Upper lobe of right lung (tissue), 1 donor: ENCODE data around the gene CHST11. TPM values are rescaled to one million over a fixed set of nuclear protein-coding genes. Genes with fewer than 3 reads are reported as not detected.
A peak's percentile ranks its signal among the peaks of the same experiment; 100 is the strongest.

Experiments
- ATAC-seq: fragments of 200-7000 bp; cut with Tn5 transposase; one replicate; pipeline ENCODE4 v1.9.1; 2020; ENCODE audit warnings: mild to moderate bottlenecking, moderate library complexity
- DNase-seq: peaks from one replicate; pipeline ENCODE4 v3.0.0-alpha.2; 2020
- H3K27ac ChIP-seq: fragments of 200-600 bp; one replicate; pipeline ENCODE4 v1.8.0; 2022
- H3K27me3 ChIP-seq: fragments of 200-600 bp; one replicate; pipeline ENCODE4 v1.8.0; 2022; ENCODE audit warnings: mild to moderate bottlenecking
- H3K36me3 ChIP-seq: fragments of 200-600 bp; one replicate; pipeline ENCODE4 v1.8.0; 2022
- H3K4me1 ChIP-seq: fragments of 200-600 bp; one replicate; pipeline ENCODE4 v1.8.0; 2022
- H3K4me3 ChIP-seq: fragments of 200-600 bp; one replicate; pipeline ENCODE4 v1.8.0; 2022; ENCODE audit warnings: mild to moderate bottlenecking
- H3K9me3 ChIP-seq: fragments of 200-600 bp; one replicate; pipeline ENCODE4 v1.8.0; 2022
- intact Hi-C: fragments of 100-400 bp; cut with DNase I; formaldehyde crosslinking; loops from one replicate; pipeline ENCODE4 v1.11.0; 2022
- total RNA-seq: library from RNA; stranded (reverse); fragmentation: NEBNext Ultra II Directional; extraction: Animal tissue kit (Norgen Biotek cat#: 25700); gene quantifications from one replicate; pipeline ENCODE4 v1.2.1, GENCODE V29; 2021
- TF ChIP-seq, protein P1 (sequence below): fragments of 200-600 bp; IDR thresholded peaks from one replicate; pipeline ENCODE4 v1.8.0; 2022; ENCODE audit warnings: antibody characterized with exemption
- donor health status: DM: no; HTN: yes; CAD: no; lungs with severe emphysema.

The CHST11 gene
- total RNA-seq, 1 donor from 2014 or later: 56.6 TPM

DNA sequence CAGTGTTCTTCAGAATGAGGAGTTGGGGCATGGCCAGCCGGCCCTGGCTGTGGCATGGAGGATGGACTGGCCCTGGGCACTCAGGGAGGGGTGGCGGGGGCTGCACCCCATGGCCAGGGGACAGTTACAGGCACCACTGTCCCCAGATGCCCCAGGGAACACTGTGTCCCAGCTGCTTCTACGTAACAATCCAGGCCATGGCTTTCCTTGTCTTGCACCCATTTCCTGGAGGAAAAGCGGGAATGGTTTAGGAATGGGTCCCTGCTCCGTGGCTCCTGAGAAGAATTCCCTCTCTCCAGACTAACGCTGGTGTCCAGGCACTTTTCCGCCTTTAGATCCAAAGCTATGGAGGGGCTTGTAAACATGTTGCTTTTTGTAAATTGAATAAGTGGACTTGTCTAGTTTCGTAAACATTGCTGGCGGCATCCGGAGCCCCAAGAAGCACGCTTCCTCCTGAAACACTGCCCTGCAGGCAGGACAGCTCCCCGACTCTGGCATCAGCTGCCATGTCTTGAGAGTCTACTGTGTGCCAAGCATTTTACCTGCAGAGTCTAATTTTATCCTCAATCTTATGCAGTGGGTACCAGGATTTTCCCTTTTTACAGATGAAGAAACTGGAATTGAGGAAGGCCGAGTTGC lies 263.1 kb downstream of the CHST11 start:
- H3K27me3 ChIP-seq: no peaks in the 10 kb centered on the region
- peak overlapping the region; percentile 80 for H3K27ac ChIP-seq
- H3K9me3 ChIP-seq: no peaks in the 10 kb centered on the region
- peak; percentile 2 for ATAC-seq
- DNase-seq: no peak
- H3K4me1 ChIP-seq: peaks cover 29% of the 10 kb centered on the region
- H3K36me3 ChIP-seq: no peaks in the 10 kb centered on the region
- intact Hi-C loops: no loop called here
- TF ChIP-seq, protein P1, sequence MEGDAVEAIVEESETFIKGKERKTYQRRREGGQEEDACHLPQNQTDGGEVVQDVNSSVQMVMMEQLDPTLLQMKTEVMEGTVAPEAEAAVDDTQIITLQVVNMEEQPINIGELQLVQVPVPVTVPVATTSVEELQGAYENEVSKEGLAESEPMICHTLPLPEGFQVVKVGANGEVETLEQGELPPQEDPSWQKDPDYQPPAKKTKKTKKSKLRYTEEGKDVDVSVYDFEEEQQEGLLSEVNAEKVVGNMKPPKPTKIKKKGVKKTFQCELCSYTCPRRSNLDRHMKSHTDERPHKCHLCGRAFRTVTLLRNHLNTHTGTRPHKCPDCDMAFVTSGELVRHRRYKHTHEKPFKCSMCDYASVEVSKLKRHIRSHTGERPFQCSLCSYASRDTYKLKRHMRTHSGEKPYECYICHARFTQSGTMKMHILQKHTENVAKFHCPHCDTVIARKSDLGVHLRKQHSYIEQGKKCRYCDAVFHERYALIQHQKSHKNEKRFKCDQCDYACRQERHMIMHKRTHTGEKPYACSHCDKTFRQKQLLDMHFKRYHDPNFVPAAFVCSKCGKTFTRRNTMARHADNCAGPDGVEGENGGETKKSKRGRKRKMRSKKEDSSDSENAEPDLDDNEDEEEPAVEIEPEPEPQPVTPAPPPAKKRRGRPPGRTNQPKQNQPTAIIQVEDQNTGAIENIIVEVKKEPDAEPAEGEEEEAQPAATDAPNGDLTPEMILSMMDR: no peak
- H3K4me3 ChIP-seq: peak overlapping the region; percentile 36

DNA sequence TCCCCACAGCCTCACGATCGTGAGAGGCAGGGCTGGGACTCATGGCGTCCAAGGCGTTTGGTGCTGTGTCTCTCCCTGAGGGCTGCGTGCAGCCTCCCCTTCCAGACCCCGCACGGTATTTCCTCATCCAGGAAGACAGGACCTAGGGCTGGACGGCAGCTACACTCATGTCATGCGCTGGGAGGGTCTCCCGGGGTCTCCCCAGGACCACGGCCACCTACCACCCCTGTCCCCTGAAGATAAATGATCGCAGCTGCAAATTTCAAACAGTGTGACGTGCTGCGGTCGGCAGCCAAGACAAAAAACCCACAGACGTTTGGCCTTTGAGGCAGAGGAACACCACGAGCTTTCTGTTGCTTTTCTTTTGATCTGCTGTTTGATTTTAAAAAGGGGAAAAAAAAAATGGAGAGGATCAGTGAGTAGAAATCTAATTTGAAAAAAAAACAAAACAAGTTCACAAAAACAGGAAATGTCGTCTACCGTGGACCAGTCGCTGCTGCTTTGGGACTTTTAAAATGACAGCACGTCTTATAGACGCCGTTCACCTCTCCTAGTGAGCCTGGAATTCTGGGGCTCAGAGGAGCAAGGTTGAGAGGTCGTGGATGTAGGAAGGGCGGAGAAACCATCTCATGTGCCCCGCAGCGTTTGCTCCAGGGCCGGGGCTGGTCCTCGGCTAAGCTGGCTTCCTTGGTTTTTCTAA lies 263.7 kb downstream of the CHST11 start:
- intact Hi-C loops: no loop called here
- Histone ChIP-seq H3K4me1 (peaks cover 29% of the 10 kb centered on the region), H3K27me3 (no peaks in the 10 kb centered on the region), H3K36me3 (no peaks in the 10 kb centered on the region), H3K4me3 (peak overlapping the region; percentile 36), H3K27ac (peak overlapping the region; percentile 80), H3K9me3 (no peaks in the 10 kb centered on the region)
- ATAC-seq (peak; percentile 33), DNase-seq (no peak)
- TF ChIP-seq, protein P1: no peak

DNA sequence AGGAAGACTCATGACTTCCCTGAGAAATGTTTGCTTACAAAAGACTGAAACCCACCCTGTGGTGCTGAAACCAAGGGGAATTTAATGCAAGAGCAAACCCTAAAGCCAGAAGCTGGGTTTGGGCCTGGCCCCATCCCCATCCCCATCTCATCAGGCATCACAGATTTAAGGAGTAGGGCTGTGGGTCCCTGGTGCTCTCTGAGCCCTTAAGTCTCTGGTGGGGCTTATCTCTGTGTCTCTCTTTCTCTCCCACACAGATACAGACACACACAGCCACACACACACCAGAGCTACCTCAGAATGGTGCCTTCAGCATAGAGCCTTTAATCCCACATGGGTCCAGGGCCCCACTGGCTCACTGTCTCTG lies 264.3 kb downstream of the CHST11 start:
- Histone ChIP-seq H3K9me3 (no peaks in the 10 kb centered on the region), H3K4me3 (peak overlapping the region; percentile 36), H3K27me3 (no peaks in the 10 kb centered on the region), H3K27ac (peak overlapping the region; percentile 80), H3K4me1 (peaks cover 29% of the 10 kb centered on the region), H3K36me3 (no peaks in the 10 kb centered on the region)
- TF ChIP-seq, protein P1: no peak
- ATAC-seq (no peak), DNase-seq (no peak)
- intact Hi-C loops: no loop called here

DNA sequence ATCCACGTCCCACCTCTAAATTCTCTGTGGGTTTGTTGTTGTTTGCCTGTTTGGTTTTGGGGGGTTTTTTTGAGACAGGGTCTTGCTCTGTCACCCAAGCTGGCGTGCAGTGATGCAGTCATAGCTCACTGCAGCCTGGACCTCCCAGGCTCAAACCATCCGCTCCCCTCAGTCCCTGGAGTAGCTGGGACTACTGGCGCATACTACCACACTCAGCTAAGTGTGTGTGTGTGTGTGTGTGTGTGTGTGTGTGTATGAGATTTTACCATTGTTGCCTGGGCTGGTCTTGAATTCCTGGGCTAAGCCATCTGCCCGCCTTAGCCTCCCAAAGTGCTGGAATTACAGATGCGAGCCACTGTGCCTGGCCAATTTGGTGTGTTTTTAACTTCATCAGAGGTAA lies 265.2 kb downstream of the CHST11 start:
- Histone ChIP-seq H3K27ac (no peak overlapping the region), H3K9me3 (no peaks in the 10 kb centered on the region), H3K36me3 (no peaks in the 10 kb centered on the region), H3K27me3 (no peaks in the 10 kb centered on the region), H3K4me3 (no peak overlapping the region), H3K4me1 (peaks cover 29% of the 10 kb centered on the region)
- TF ChIP-seq, protein P1: no peak
- intact Hi-C loops: no loop called here
- no peak for DNase-seq
- no peak for ATAC-seq

DNA sequence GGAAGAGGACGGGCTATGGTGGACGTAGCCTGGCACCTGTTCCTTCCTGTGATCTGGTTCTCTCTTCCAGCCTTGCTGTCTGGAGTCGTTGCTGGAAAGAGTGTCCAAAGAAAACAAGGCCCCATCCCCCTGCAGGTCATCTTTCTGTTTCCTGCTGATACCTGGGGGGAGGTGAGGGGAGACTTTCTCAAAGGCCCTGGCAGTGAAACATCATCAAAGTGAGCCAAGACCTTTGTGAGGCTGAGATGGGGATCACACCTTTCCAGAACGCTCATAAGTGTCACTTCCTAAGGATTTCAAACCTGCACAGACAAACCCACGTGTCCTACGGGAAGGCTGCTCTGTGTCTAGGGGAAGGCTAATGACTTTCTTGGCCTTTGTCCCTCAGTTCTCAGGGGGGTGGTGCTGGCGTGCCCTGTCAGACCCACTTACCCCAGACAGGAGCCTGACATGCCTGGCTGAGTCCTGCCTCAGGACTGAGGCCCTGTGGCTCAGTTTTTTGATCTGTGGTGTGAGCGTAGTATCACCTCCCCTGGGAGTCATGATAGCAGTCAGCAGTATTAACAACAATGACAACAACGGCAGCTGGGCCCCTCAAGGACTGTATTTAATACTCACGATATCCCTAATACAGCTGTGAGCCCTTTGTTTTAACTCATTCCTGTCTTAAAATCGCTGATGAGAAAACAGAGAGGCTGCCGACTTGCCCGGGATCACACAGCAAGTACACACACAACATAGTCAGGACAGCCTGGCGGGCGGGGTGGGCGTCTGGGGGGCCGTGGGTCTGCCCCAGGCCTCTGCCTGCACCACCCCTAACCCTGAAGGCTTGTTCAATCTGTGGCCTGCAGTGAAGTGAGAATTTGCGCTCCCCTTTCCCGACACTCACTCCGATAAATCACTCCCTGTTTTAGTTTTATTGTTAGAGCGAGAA lies 266.1 kb downstream of the CHST11 start:
- Histone ChIP-seq H3K9me3 (no peaks in the 10 kb centered on the region), H3K27ac (no peak overlapping the region), H3K27me3 (no peaks in the 10 kb centered on the region), H3K4me1 (peaks cover 29% of the 10 kb centered on the region), H3K36me3 (no peaks in the 10 kb centered on the region), H3K4me3 (no peak overlapping the region)
- TF ChIP-seq, protein P1: no peak
- DNase-seq (no peak), ATAC-seq (no peak)
- intact Hi-C loops: no loop called here
